Measurements from ENCODE around the gene GRK1. TPM values are rescaled to one million over a fixed set of nuclear protein-coding genes. Genes with fewer than 3 reads are reported as not detected.

Gene GRK1
- total RNA-seq, 2 experiments from 2014 or later, result not detected

GRCh38 chr13:113775451-113776145, 108.6 kb downstream of the GRK1 start:
- H3K9me3 ChIP-seq (ENCODE audit: low read length), result no peaks in the 10 kb centered on the region
- ChIA-PET POLR2A (no interaction called here), CTCF (ENCODE audit: unreplicated experiment) (no interaction called here)
- no peak overlapping the region for H3K4me3 ChIP-seq (ENCODE audit: low read depth, low read length, poor library complexity, severe bottlenecking)
- H3K4me1 ChIP-seq (ENCODE audit: insufficient read depth, low read length, poor library complexity, severe bottlenecking), result no peaks in the 10 kb centered on the region
- no peaks in the 10 kb centered on the region for H4K20me1 ChIP-seq (ENCODE audit: insufficient read depth, low read length)
- no peaks in the 10 kb centered on the region for H3K9me2 ChIP-seq (ENCODE audit: insufficient read depth, low read length)
- intact Hi-C loops (cut with micrococcal nuclease; ENCODE audit: unreplicated experiment), result no loop called here
- no TSS peak for BruUV-seq (replicated peaks)
- no peak overlapping the region for H2AFZ ChIP-seq (ENCODE audit: low read length)
- H3K4me2 ChIP-seq (ENCODE audit: low read length), result no peak overlapping the region
- TF ChIP-seq CTCF (conservative IDR thresholded peaks at IDR 0.05; ENCODE audit: low read length), result no peak
- TF ChIP-seq EZH2phosphoT487 (IDR thresholded peaks at IDR 0.05; ENCODE audit: borderline replicate concordance, low read depth, low read length), result no peak
- H3K79me2 ChIP-seq (ENCODE audit: insufficient read depth, low read depth, low read length), result no peaks in the 10 kb centered on the region
- DNase-seq (ENCODE audit: low spot score), result no peak
- H3K27ac ChIP-seq (ENCODE audit: low read depth, low read length, poor library complexity, severe bottlenecking), result no peak overlapping the region
- no peaks in the 10 kb centered on the region for H3K36me3 ChIP-seq (ENCODE audit: insufficient read depth, low read length)

- Histone ChIP-seq H3K4me1 (ENCODE audit: insufficient read depth, low read length, poor library complexity, severe bottlenecking) (no peaks in the 10 kb centered on the region), H3K27ac (ENCODE audit: low read depth, low read length, poor library complexity, severe bottlenecking) (no peak overlapping the region), H4K20me1 (ENCODE audit: insufficient read depth, low read length) (no peaks in the 10 kb centered on the region), H3K36me3 (ENCODE audit: insufficient read depth, low read length) (no peaks in the 10 kb centered on the region), H2AFZ (ENCODE audit: low read length) (no peak overlapping the region), H3K9me3 (ENCODE audit: low read length) (no peaks in the 10 kb centered on the region), H3K4me2 (ENCODE audit: low read length) (no peak overlapping the region), H3K4me3 (ENCODE audit: low read depth, low read length, poor library complexity, severe bottlenecking) (no peak overlapping the region), H3K79me2 (ENCODE audit: insufficient read depth, low read depth, low read length) (no peaks in the 10 kb centered on the region), H3K9me2 (ENCODE audit: insufficient read depth, low read length) (no peaks in the 10 kb centered on the region)
- ChIA-PET POLR2A (no interaction called here), CTCF (ENCODE audit: unreplicated experiment) (interaction anchor here (0.6 kb wide), 1 partner anchor 16 kb away, joined by 3 read pairs; no protein-coding TSS in a partner anchor)
- intact Hi-C loops (cut with micrococcal nuclease; ENCODE audit: unreplicated experiment), result no loop called here
- no TSS peak for BruUV-seq (replicated peaks)
- no peak for DNase-seq (ENCODE audit: low spot score)
- TF ChIP-seq CTCF (conservative IDR thresholded peaks at IDR 0.05; ENCODE audit: low read length), result no peak
- no peak for TF ChIP-seq EZH2phosphoT487 (IDR thresholded peaks at IDR 0.05; ENCODE audit: borderline replicate concordance, low read depth, low read length)
These were observed 109.5 kb downstream of the GRK1 start for GRCh38 chr13:113776231-113777125.
